Fibroblast of villous mesenchyme (primary cell): Measurements from ENCODE around the gene NDUFAF8. TPM values are rescaled to one million over a fixed set of nuclear protein-coding genes. Genes with fewer than 3 reads are reported as not detected.

Experiments
- DNase-seq: peaks from one replicate; pipeline ENCODE4 v3.0.0-alpha.2; 2010; ENCODE audit warnings: low read depth
- H3K4me3 ChIP-seq: 2 replicates; pipeline ENCODE4 v1.5.1; 2011; ENCODE audit warnings: low read depth, mild to moderate bottlenecking, low read length
- total RNA-seq: library from RNA; depleted of rRNA; stranded (reverse); fragments of >200 nt; gene quantifications from 2 replicates; pipeline ENCODE4 v1.2.3, GENCODE V29; 2012
- TF ChIP-seq, protein P1 (sequence below): IDR thresholded peaks from 2 replicates; pipeline ENCODE4 v1.5.1; 2012; ENCODE audit warnings: low read depth, mild to moderate bottlenecking, low read length; ENCODE audit not compliant: insufficient read depth

The NDUFAF8 gene
- total RNA-seq, 1 donor: 31.5 TPM

DNA sequence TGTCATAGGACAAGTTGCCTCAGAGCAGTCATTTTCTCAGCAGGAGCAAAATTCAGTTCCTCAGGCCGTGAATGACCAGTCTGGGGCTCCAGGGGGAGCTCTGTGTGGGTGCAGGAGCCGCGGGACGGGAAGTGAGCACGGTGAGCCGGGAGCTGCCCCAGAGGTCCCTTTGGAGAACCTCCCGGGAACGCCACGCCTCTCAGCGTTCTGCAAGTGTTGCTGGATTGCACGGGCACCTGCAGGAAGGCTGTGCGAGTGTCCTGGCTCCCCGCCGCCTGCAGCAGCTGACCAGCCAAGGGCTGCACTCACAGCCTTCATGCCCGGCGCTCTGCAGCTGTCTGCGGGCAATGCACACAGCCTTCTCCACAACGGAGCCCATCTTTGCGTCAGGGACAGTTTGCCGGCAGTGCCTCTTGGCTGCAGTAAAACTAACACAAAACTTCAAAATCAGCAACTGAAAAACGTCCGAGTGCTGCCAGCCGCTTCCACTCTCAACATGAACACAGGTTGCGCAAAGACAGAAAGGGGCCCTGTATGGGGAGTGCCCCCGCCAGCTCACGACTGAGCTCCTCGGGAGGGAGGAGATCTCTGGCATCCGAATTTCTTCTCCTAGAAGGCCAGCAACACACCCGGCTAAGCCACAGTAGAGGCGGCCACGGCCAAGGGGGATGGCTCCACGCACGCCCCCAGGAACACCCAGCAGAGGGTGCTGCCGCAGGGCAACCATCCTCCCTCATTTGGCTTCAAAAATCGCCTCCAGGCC lies 16.0 kb downstream of the NDUFAF8 start:
- TF ChIP-seq, protein P1, sequence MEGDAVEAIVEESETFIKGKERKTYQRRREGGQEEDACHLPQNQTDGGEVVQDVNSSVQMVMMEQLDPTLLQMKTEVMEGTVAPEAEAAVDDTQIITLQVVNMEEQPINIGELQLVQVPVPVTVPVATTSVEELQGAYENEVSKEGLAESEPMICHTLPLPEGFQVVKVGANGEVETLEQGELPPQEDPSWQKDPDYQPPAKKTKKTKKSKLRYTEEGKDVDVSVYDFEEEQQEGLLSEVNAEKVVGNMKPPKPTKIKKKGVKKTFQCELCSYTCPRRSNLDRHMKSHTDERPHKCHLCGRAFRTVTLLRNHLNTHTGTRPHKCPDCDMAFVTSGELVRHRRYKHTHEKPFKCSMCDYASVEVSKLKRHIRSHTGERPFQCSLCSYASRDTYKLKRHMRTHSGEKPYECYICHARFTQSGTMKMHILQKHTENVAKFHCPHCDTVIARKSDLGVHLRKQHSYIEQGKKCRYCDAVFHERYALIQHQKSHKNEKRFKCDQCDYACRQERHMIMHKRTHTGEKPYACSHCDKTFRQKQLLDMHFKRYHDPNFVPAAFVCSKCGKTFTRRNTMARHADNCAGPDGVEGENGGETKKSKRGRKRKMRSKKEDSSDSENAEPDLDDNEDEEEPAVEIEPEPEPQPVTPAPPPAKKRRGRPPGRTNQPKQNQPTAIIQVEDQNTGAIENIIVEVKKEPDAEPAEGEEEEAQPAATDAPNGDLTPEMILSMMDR: peak; percentile 73
- peak overlapping the region; percentile 0 for H3K4me3 ChIP-seq

GRCh38 chr17:81256616-81257015 lies 17.5 kb downstream of the NDUFAF8 start:
- H3K4me3 ChIP-seq: no peak overlapping the region
- TF ChIP-seq, protein P1: no peak
- peak; percentile 30 for DNase-seq

More for the DNA sequence above, 16.0 kb downstream of the NDUFAF8 start:
- DNase-seq: peak; percentile 87

- no peak overlapping the region for H3K4me3 ChIP-seq
- no peak for DNase-seq
- TF ChIP-seq, protein P1: no peak
Measured at GRCh38 chr17:81257533-81257932, 18.4 kb downstream of the NDUFAF8 start.

DNA sequence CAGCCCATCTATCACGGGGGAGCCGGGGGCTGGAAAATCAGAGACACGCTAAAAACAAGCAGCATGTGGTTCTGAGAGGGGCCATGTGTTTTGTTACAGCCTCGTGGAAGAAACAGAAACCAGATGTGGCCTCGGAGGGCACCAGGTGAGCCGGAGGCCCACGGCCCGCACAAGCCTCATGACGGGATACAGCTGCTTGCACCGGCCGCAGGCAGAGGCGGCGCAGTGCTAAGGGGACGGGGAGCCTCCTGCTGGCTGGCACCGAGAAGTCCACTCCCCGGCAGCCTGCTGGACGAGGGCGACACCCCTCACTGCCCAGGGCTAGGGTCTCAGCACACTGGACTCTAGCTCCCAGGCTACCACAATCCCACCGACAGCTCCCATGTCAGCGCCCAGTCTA lies 19.2 kb downstream of the NDUFAF8 start:
- TF ChIP-seq, protein P1: no peak
- no peak for DNase-seq
- no peak overlapping the region for H3K4me3 ChIP-seq

DNA sequence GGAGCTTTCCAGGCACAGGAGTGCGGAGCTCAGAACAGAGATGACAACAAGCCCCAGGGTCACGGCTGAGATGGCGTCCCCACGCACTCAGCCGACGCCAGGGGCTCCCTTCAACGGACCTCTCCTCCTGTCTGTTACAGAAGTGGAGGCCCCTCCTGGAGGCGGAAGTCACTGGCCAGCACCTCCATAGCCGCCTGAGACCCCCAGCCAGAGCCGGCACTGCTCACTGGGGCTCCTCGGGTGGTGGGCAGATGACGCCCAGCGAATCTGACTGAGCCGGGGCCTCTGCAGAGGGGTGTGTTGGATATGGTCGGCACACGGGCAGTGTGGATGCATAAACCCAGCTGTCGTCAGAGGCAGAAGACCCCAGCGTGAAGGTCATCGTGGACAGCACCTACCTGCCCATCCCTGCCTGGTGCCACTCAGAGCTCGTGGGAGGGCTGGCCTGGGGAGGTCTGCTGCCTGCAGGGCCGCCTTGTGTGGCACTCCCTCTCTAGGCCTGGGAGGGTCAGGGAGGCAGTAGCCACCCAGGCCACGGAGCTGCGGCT lies 20.0 kb downstream of the NDUFAF8 start:
- TF ChIP-seq, protein P1: no peak
- H3K4me3 ChIP-seq: no peak overlapping the region

GRCh38 chr17:81260171-81260570 lies 21.1 kb downstream of the NDUFAF8 start:
- TF ChIP-seq, protein P1: no peak
- DNase-seq: no peak
- H3K4me3 ChIP-seq: no peak overlapping the region

More for the DNA sequence above, 20.0 kb downstream of the NDUFAF8 start:
- DNase-seq: no peak
